Measurements from ENCODE around the gene RCAN1.
A peak's percentile ranks its signal among the peaks of the same experiment; 100 is the strongest.

Gene RCAN1

GRCh38 chr21:34533938-34534337, 81.0 kb downstream of the RCAN1 start:
- no peak for DNase-seq (ENCODE audit: low read depth)
- no peak for TF ChIP-seq CTCF (conservative IDR thresholded peaks at IDR 0.05; ENCODE audit: low read depth, low read length)
- no peak overlapping the region for H3K4me3 ChIP-seq (ENCODE audit: low read length)

GRCh38 chr21:34531399-34531798, 83.5 kb downstream of the RCAN1 start:
- no peak for TF ChIP-seq CTCF (conservative IDR thresholded peaks at IDR 0.05; ENCODE audit: low read depth, low read length)
- no peak for DNase-seq (ENCODE audit: low read depth)
- no peak overlapping the region for H3K4me3 ChIP-seq (ENCODE audit: low read length)

- DNase-seq (ENCODE audit: low read depth) = no peak
- no peak for TF ChIP-seq CTCF (conservative IDR thresholded peaks at IDR 0.05; ENCODE audit: low read depth, low read length)
- H3K4me3 ChIP-seq (ENCODE audit: low read length) = no peak overlapping the region
These were observed 84.7 kb downstream of the RCAN1 start for GRCh38 chr21:34530261-34530660.

- DNase-seq (ENCODE audit: low read depth) = no peak
These were observed 86.8 kb downstream of the RCAN1 start for GRCh38 chr21:34528131-34528561.

GRCh38 chr21:34526618-34527290, 88.2 kb downstream of the RCAN1 start:
- DNase-seq (ENCODE audit: low read depth) = peak; percentile 99
- H3K4me3 ChIP-seq (ENCODE audit: low read length) = peak overlapping the region; percentile 45
- no peak for TF ChIP-seq CTCF (conservative IDR thresholded peaks at IDR 0.05; ENCODE audit: low read depth, low read length)

More at GRCh38 chr21:34528131-34528561, 86.8 kb downstream of the RCAN1 start:
- no peak overlapping the region for H3K4me3 ChIP-seq (ENCODE audit: low read length)
- no peak for TF ChIP-seq CTCF (conservative IDR thresholded peaks at IDR 0.05; ENCODE audit: low read depth, low read length)

- DNase-seq (ENCODE audit: low read depth) = no peak
- H3K4me3 ChIP-seq (ENCODE audit: low read length) = peak overlapping the region; percentile 45
- no peak for TF ChIP-seq CTCF (conservative IDR thresholded peaks at IDR 0.05; ENCODE audit: low read depth, low read length)
These were observed 88.7 kb downstream of the RCAN1 start for GRCh38 chr21:34526241-34526617.
